IMR-90 (cell line): ENCODE measurements around the gene OPCML. TPM values are rescaled to one million over a fixed set of nuclear protein-coding genes. Genes with fewer than 3 reads are reported as not detected.

Experiments used
- ATAC-seq: fragments of 200-7000 bp; cut with Tn5 transposase; 2 replicates; pipeline ENCODE4 v1.9.1; 2020; ENCODE audit warnings: low read depth, mild to moderate bottlenecking, moderate library complexity
- BruUV-seq: library from RNA; stranded (reverse); fragments of 400-500 nt; replicated peaks from 2 replicates; lab custom pipeline; 2021; lab: Mats Ljungman, UMichigan
- CTCF ChIA-PET: fragments of 300-600 bp; formaldehyde crosslinking; extraction: SDS; loops from one replicate; lab custom pipeline; 2021; ENCODE audit warnings: antibody characterized with exemption; lab: Yijun Ruan, JAX
- POLR2A ChIA-PET: fragments of 300-600 bp; sonication (Branson Sonifier 250); formaldehyde crosslinking; loops from one replicate; lab custom pipeline; 2022; ENCODE audit warnings: antibody characterized with exemption; ENCODE audit not compliant: unreplicated experiment; lab: Charles Lee
- DNase-seq: peaks from one replicate; pipeline ENCODE4 v3.0.0; 2013
- H2AFZ ChIP-seq: replicated peaks from 2 replicates; pipeline ENCODE3; 2013; ENCODE audit warnings: low read length, mild to moderate bottlenecking; ENCODE audit not compliant: poor library complexity
- H2AK5ac ChIP-seq: 2 replicates; pipeline ENCODE4 v1.6.1; 2013; ENCODE audit warnings: low read depth, low read length, inconsistent platforms
- H2AK9ac ChIP-seq: replicated peaks from 2 replicates; pipeline ENCODE3; 2013; ENCODE audit warnings: mild to moderate bottlenecking, low read depth, low read length, moderate library complexity; ENCODE audit not compliant: poor library complexity
- H2BK120ac ChIP-seq: 2 replicates; pipeline ENCODE4 v1.6.1; 2013; ENCODE audit warnings: low read depth, low read length, inconsistent platforms
- H2BK15ac ChIP-seq: 3 replicates; pipeline ENCODE4 v1.6.1; 2013; ENCODE audit warnings: low read depth, low read length, inconsistent platforms
- H2BK20ac ChIP-seq: 2 replicates; pipeline ENCODE4 v1.6.1; 2013; ENCODE audit warnings: low read depth, mild to moderate bottlenecking, inconsistent platforms, low read length, moderate library complexity
- H2BK5ac ChIP-seq: 2 replicates; pipeline ENCODE4 v1.6.1; 2013; ENCODE audit warnings: mild to moderate bottlenecking, low read depth, low read length, inconsistent platforms; ENCODE audit not compliant: poor library complexity, severe bottlenecking
- H3K14ac ChIP-seq: replicated peaks from 2 replicates; pipeline ENCODE4 v1.6.1; 2013; ENCODE audit warnings: low read depth, low read length, inconsistent platforms
- H3K18ac ChIP-seq: 2 replicates; pipeline ENCODE4 v1.6.1; 2013; ENCODE audit warnings: low read depth, low read length, control low read depth
- H3K23ac ChIP-seq: 2 replicates; pipeline ENCODE4 v1.6.1; 2013; ENCODE audit warnings: low read depth, low read length, inconsistent platforms
- H3K27ac ChIP-seq: 2 replicates; pipeline ENCODE4 v1.5.1; 2013; ENCODE audit warnings: mild to moderate bottlenecking, control low read depth, low read length; ENCODE audit not compliant: insufficient read depth
- H3K27me3 ChIP-seq: 2 replicates; pipeline ENCODE4 v1.6.1; 2013; ENCODE audit warnings: low read length; ENCODE audit not compliant: control insufficient read depth, insufficient read depth
- H3K36me3 ChIP-seq: 2 replicates; pipeline ENCODE4 v1.6.1; 2013; ENCODE audit warnings: low read length, mixed read lengths; ENCODE audit not compliant: control insufficient read depth, insufficient read depth
- H3K4ac ChIP-seq: 2 replicates; pipeline ENCODE4 v1.6.1; 2013; ENCODE audit warnings: low read depth, low read length, inconsistent platforms
- H3K4me1 ChIP-seq: 2 replicates; pipeline ENCODE4 v1.6.1; 2013; ENCODE audit warnings: low read length, mixed read lengths; ENCODE audit not compliant: control insufficient read depth, insufficient read depth
- H3K4me2 ChIP-seq: 2 replicates; pipeline ENCODE4 v1.6.1; 2013; ENCODE audit warnings: low read depth, mild to moderate bottlenecking, control low read depth, low read length, moderate library complexity
- H3K4me3 ChIP-seq: 2 replicates; pipeline ENCODE4 v1.5.1; 2013; ENCODE audit warnings: low read depth, mild to moderate bottlenecking, control low read depth, low read length, moderate library complexity; ENCODE audit not compliant: insufficient read depth
- H3K56ac ChIP-seq: 2 replicates; pipeline ENCODE4 v1.6.1; 2013; ENCODE audit warnings: low read length, inconsistent platforms; ENCODE audit not compliant: insufficient read depth; ENCODE audit errors: extremely low read depth
- H3K79me1 ChIP-seq, 2 experiments: 2 replicates each; pipeline ENCODE4 v1.6.1; 2013; ENCODE audit warnings: low read length in 2 of 2, inconsistent platforms in 1 of 2, low read depth in 1 of 2
- H3K9ac ChIP-seq: 2 replicates; pipeline ENCODE4 v1.6.1; 2013; ENCODE audit warnings: low read depth, low read length, control low read depth
- H3K9me1 ChIP-seq: 2 replicates; pipeline ENCODE4 v1.6.1; 2013; ENCODE audit warnings: low read length, inconsistent platforms; ENCODE audit not compliant: insufficient read depth
- H3K9me3 ChIP-seq: 2 replicates; pipeline ENCODE4 v1.6.1; 2013; ENCODE audit warnings: low read length; ENCODE audit not compliant: control insufficient read depth, insufficient read depth
- H4K20me1 ChIP-seq: 2 replicates; pipeline ENCODE4 v1.6.1; 2013; ENCODE audit warnings: low read length, inconsistent platforms; ENCODE audit not compliant: insufficient read depth
- H4K5ac ChIP-seq: 2 replicates; pipeline ENCODE4 v1.6.1; 2013; ENCODE audit warnings: mild to moderate bottlenecking, low read depth, low read length, control low read depth
- H4K8ac ChIP-seq, 2 experiments: 2 replicates each; pipeline ENCODE4 v1.6.1; 2013; ENCODE audit warnings: low read depth in 2 of 2, low read length in 2 of 2, control low read depth in 1 of 2, inconsistent platforms in 1 of 2
- H4K91ac ChIP-seq: 2 replicates; pipeline ENCODE4 v1.6.1; 2013; ENCODE audit warnings: low read depth, low read length, inconsistent platforms; ENCODE audit not compliant: insufficient read depth
- CEBPB ChIP-seq: IDR thresholded peaks from 2 replicates; pipeline ENCODE4 v1.6.1; 2012; ENCODE audit warnings: low read depth, low read length, improper control_type of control experiment
- CHD1 ChIP-seq: IDR thresholded peaks from 2 replicates; pipeline ENCODE4 v1.6.1; 2012; ENCODE audit warnings: low read depth, low read length, improper control_type of control experiment
- CTCF ChIP-seq: conservative IDR thresholded peaks from 2 replicates; pipeline ENCODE4 v1.5.1; 2012; ENCODE audit warnings: mild to moderate bottlenecking, low read depth, low read length, improper control_type of control experiment
- ELK1 ChIP-seq: fragments of 150-350 bp; IDR thresholded peaks from 2 replicates; pipeline ENCODE4 v1.6.1; 2016; ENCODE audit warnings: low read depth, mild to moderate bottlenecking, low read length, moderate library complexity, borderline replicate concordance
- FOS ChIP-seq: fragments of 150-350 bp; IDR thresholded peaks from 2 replicates; pipeline ENCODE4 v1.6.1; 2016; ENCODE audit warnings: low read depth, low read length
- MAZ ChIP-seq: IDR thresholded peaks from 2 replicates; pipeline ENCODE4 v1.6.1; 2012; ENCODE audit warnings: low read depth, mild to moderate bottlenecking, low read length, improper control_type of control experiment, moderate library complexity, borderline replicate concordance
- MXI1 ChIP-seq: IDR thresholded peaks from 2 replicates; pipeline ENCODE4 v1.6.1; 2012; ENCODE audit warnings: low read depth, mild to moderate bottlenecking, low read length, moderate library complexity, borderline replicate concordance
- NFE2L2 ChIP-seq: fragments of 150-350 bp; IDR thresholded peaks from 2 replicates; pipeline ENCODE4 v1.6.1; 2016; ENCODE audit warnings: low read depth, mild to moderate bottlenecking, low read length
- POLR2A ChIP-seq: IDR thresholded peaks from 2 replicates; pipeline ENCODE4 v1.6.1; 2012; ENCODE audit warnings: mild to moderate bottlenecking, low read depth, low read length
- RAD21 ChIP-seq: IDR thresholded peaks from 2 replicates; pipeline ENCODE4 v1.6.1; 2012; ENCODE audit warnings: low read length, improper control_type of control experiment
- RCOR1 ChIP-seq: IDR thresholded peaks from 2 replicates; pipeline ENCODE4 v1.6.1; 2012; ENCODE audit warnings: mild to moderate bottlenecking, low read length, improper control_type of control experiment; ENCODE audit not compliant: insufficient replicate concordance
- RFX5 ChIP-seq: IDR thresholded peaks from 2 replicates; pipeline ENCODE4 v1.8.0; 2012; ENCODE audit warnings: low read depth, mild to moderate bottlenecking, low read length, moderate library complexity
- SMC3 ChIP-seq: fragments of 150-350 bp; IDR thresholded peaks from 2 replicates; pipeline ENCODE4 v1.6.1; 2016; ENCODE audit warnings: low read depth, mild to moderate bottlenecking, antibody characterized with exemption, low read length, moderate library complexity
- USF2 ChIP-seq: fragments of 150-350 bp; IDR thresholded peaks from 2 replicates; pipeline ENCODE4 v1.6.1; 2017; ENCODE audit warnings: mild to moderate bottlenecking, antibody characterized with exemption, low read length, low read depth
- WGBS, 2 experiments: methylation state at CpG; one replicate each; pipeline versions ENCODE4 v1.1.5 to v1.1.7; 2013; ENCODE audit warnings: missing lambda C conversion rate in 2 of 2; ENCODE audit not compliant: insufficient read length in 1 of 2; ENCODE audit errors: extremely low coverage in 2 of 2; 5-methylcytosine and 5-hydroxymethylcytosine counted together
- dilution Hi-C: fragments of 300-500 bp; cut with HindIII; formaldehyde crosslinking; loops from one replicate; pipeline ENCODE4 v1.14.3; 2018; ENCODE audit warnings: low sequenced_read_pairs; ENCODE audit not compliant: unreplicated experiment
- in situ Hi-C: fragments of 300-500 bp; cut with MboI; formaldehyde crosslinking; loops from 3 replicates; pipeline ENCODE4 v1.14.3; 2019; ENCODE audit warnings: low sequenced_read_pairs, inconsistent platforms, mixed read lengths
- intact Hi-C: fragments of 100-400 bp; cut with micrococcal nuclease; formaldehyde crosslinking; loops from 2 replicates; pipeline ENCODE4 v1.10.0; 2022
- polyA plus RNA-seq, 3 experiments: library from polyadenylated mRNA; depleted of rRNA; stranded (reverse); fragments of >200 nt; gene quantifications; 2 replicates each; pipeline ENCODE4 v1.2.3, GENCODE V29; 2012; ENCODE audit warnings: low replicate concordance in 1 of 3
- total RNA-seq: library from RNA; depleted of rRNA; stranded (reverse); fragments of >200 nt; gene quantifications from 2 replicates; pipeline ENCODE4 v1.2.3, GENCODE V29; 2012

The OPCML gene
- total and polyA plus RNA-seq, 2 of the 4 experiments (the other 2 are of a cell fraction), result under 0.01 to 2.6 TPM

GRCh38 chr11:133041928-133042882, 490.1 kb downstream of the OPCML start:
- Histone ChIP-seq H3K9ac (no peak overlapping the region), H4K8ac (no peak overlapping the region), H2BK20ac (no peak overlapping the region), H2BK5ac (no peak overlapping the region), H3K4ac (no peak overlapping the region), H3K9me3 (no peaks in the 10 kb centered on the region; the same call in 1 of the 2 replicates), H3K56ac (no peak overlapping the region), H3K27me3 (no peaks in the 10 kb centered on the region), H3K36me3 (no peaks in the 10 kb centered on the region), H4K20me1 (no peaks in the 10 kb centered on the region), H3K18ac (no peak overlapping the region), H3K4me1 (no peaks in the 10 kb centered on the region), H3K14ac (no peak overlapping the region), H3K79me1 (no peaks in the 10 kb centered on the region), H2AFZ (no peak overlapping the region), H3K9me1 (no peaks in the 10 kb centered on the region), H3K4me3 (no peak overlapping the region), H2BK120ac (no peak overlapping the region), H2BK15ac (no peak overlapping the region), H2AK5ac (no peak overlapping the region), H3K4me2 (no peak overlapping the region), H4K5ac (no peak overlapping the region), H3K23ac (no peak overlapping the region), H4K91ac (no peak overlapping the region), H3K27ac (no peak overlapping the region), H2AK9ac (no peak overlapping the region)
- dilution Hi-C loops, result no loop called here
- in situ Hi-C loops, result no loop called here
- POLR2A ChIA-PET, result no interaction called here
- no peak for TF ChIP-seq RAD21
- TF ChIP-seq CTCF, result no peak
- no peak for TF ChIP-seq MXI1
- TF ChIP-seq POLR2A, result no peak
- TF ChIP-seq FOS, result no peak
- TF ChIP-seq RCOR1, result no peak
- no peak for TF ChIP-seq ELK1
- no peak for TF ChIP-seq RFX5
- no peak for TF ChIP-seq MAZ
- TF ChIP-seq CEBPB, result no peak
- no peak for TF ChIP-seq NFE2L2
- no peak for TF ChIP-seq SMC3
- no peak for TF ChIP-seq USF2
- no peak for TF ChIP-seq CHD1
- WGBS, 2 experiments, result 50% methylated on average over 2 of the region's 29 CpGs; no CpG with 5 or more reads in 1 of the 2 experiments
- intact Hi-C loops, result no loop called here
- ATAC-seq, result no peak
- no peak for DNase-seq
- BruUV-seq, result no TSS peak
- CTCF ChIA-PET, result no interaction called here
